SU-DHL-6 (cell line): ENCODE results near the gene GOLGA8A.
"Not testable (repeated sequence)": the region's sequence is repeated elsewhere in the genome, so short reads cannot be mapped to it uniquely, and the experiment has no call there.

Source experiments
- CTCF ChIP-seq: fragments of 200-600 bp; sonication (generic); IDR thresholded peaks from one replicate; pipeline ENCODE4 v1.5.1; 2017; ENCODE audit warnings: antibody characterized with exemption, mild to moderate bottlenecking, low read length, moderate library complexity; ENCODE audit not compliant: insufficient read depth, poor library complexity, severe bottlenecking
- EZH2phosphoT487 ChIP-seq: fragments of 200-600 bp; sonication (generic), shearing (Covaris generic); conservative IDR thresholded peaks from 2 replicates; pipeline ENCODE4 v1.6.1; 2018; ENCODE audit warnings: mild to moderate bottlenecking, antibody characterized with exemption, low read length, moderate library complexity, mixed read lengths

GRCh38 chr15:34420953-34421352 lies 16.7 kb downstream of the GOLGA8A start:
- not testable (repeated sequence) for TF ChIP-seq CTCF, EZH2phosphoT487
